GM21360 (cell line): ENCODE results near the gene TMEM250.

Experiments
- ATAC-seq: cut with Tn5 transposase; IDR thresholded peaks from one replicate; pipeline ENCODE4 v1.9.1; 2021; ENCODE audit warnings: mild to moderate bottlenecking, moderate library complexity; ENCODE audit not compliant: unreplicated experiment

Gene TMEM250

DNA sequence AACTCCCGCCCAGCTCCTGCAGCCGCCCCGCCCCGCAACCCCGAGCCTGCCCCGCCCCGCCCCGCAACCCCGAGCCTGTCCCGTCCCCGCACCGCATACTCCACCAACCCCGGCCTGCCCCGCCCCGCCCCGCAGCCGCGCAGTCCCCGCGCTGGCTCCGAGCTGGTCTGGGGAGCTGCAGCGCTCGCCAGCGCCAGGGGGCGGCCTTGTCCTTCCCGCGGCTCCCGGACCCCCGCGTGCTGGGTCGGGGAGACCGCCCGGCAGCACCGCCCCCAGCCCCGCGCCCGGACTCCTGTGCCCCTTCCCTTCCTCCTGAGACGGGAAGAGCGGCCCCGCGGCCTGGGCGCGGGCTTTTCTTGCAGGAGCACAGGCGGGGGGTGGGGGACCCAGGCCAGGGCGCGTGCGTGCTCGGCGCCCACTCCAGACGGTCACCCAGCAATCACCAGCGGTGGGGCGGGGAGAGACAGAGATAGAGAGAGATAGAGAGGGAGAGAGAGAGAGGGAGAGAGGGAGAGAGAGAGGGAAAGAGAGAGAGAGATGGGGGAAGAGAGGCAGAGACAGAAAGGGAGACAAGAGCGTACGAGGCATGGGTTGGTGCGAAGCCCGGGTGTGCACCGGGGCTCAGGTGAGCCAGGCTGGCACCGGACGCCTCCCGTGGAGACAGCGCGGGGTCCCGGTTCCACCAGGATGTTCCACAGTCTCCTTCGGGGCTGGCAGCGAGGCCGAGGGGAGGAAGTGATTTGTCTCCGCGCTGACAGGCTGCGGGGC is 14.7 kb upstream of the TMEM250 start:
- no peak for ATAC-seq

DNA sequence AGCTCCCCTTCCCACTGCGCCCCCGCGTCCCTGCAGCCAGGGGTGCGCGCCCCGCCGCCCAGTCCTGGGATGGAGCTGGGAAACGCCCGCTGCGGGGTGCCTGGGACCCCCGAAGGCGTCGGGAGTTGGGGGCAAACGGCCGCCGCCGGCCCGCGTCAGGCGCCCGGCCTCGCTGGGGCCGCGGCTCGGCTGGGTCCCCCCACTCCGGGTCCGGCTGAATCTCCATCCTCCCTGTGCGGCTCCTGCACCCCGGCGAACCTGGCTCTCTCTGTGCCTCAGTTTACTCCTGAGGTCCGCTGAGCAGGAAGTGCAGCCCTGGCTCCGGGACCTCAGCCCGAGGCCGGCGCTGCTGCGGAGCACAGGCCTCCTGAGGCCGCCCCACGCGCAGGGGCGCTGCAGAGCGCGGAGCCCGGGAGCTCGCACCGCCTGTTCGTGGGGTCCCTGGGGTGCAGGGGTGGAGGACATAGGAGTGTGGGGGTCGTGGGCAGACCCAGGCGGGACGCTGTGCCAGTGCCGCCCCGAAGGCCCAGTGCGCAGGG is 13.9 kb upstream of the TMEM250 start:
- no peak for ATAC-seq

DNA sequence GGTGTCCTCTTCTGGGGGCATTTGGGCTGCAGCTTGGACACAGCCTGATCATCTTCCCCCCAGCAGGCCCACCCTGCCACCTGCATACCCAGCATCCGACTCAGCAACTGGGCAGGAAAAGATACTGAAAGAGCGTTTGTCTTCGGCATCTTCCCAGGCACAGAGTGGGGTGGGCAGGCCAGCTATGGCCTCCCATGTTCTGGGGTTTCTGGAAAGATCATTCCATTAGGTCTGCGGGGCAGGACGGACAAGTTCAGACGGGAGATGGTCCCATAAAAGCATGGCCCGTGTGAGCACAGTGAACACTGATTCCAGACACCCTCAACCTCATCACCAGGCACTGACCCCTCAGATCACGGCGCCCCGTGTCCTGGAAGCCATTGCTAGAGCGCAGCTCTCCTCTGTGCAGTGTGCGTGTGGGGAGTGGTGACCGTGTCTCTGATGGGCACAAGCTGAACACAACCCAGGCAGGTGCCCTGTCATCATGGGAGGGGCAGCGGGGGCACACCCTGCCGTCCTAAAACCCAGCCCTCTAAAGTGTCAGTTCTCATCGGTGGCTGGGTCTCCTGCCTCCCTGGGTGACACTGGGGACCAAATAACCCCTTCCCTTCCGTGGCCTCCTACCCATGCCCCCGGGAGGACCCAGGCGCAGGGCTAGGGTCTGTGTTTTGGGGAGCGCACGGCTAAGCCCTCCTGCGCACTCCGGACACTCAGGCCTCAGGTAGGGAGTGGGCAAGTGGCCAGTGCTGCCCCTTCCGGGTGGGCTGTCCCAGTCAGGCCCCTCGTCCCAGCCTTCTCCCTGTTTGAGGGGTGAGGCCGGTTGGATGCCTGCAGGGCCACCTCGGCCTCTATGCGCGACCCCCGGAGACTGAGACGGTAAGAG is 13.2 kb upstream of the TMEM250 start:
- no peak for ATAC-seq

DNA sequence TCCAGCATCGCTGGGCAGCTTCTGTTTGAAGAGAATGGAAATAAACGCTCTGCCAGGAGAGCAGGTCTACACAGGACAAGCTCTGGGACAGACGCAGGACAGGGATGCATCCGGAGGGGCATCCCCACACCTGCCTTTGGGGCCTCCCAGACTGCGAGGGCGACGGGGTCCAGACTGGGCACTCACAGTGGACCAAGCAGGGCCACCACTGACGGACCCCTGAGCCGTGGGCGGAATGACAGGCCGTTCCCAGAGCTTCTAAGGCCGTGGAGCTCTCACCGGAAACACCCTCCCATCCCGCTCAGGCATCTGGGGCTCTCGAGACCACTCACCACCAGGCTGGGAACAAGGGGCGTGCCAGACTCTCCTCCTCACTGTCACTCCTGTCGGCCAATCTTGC is 10.5 kb upstream of the TMEM250 start:
- ATAC-seq = no peak

DNA sequence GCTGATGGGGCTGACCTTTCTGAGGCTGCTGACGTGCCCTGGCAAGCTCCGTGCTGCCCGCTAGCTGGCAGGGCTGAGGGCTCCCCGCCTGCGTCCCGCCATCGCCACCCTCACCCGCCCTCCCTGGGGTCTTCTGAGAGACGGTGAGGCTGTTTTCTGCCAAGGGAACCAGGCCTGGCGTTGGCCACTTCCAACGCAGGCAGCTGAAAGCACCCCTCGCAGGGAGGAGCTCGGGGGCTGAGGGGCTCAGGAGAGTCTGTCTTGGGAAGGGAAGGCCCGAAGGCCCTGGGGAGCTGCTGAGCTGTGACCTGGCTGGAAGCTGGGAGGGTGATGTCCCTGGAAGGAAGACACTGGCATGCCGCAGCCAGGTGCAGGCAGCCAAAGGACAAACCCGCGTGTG is 9.8 kb upstream of the TMEM250 start:
- no peak for ATAC-seq

DNA sequence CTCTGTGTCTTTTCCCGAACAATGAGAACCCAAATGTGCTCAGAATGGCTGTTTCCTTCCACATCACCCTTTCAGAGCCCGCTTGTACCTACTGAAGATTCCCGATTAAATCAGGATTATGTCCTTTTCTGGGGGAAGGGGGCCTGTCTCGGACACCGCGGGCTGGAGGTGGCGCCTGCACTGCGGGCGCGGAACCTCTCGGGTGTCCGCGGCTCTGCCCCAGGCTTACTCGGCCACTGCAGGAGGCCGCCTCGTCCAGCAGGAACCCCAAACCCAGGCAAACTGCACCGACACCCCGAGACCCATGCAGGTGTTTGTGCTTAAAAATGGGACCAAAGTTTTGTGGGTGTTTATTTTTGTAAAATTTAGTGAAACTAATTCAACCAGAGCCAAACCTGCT is 8.6 kb upstream of the TMEM250 start:
- ATAC-seq = no peak

DNA sequence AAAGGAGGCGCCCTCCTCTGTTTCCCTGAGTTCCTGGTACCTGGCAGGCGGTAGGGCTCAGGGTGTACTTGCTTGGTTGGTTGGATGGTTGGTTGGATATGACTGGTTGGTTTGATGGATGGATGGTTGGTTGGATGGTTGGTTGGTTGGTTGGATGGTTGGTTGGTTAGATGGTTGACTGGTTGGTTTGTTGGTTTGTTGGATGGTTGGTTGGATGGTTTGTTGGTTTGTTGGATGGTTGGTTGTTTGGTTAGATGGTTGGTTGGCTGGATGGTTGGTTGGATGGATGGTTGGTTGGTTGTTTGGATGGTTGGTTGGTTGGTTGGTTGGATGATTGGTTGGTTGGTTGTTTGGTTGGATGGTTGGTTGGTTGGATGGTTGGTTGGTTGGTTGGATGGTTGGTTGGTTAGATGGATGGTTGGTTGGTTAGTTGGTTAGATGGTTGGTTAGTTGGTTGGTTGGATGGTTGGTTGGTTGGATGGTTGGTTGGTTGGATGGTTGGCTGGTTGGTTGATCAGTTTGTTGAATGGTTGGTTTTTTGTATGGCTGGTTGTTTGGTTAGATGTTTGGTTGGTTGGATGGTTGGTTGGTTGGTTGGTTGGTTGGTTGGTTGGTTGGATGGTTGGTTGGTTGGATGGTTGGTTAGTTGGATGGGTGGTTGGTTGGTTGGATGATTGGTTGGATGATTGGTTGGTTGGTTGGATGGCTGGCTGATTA is 6.5 kb upstream of the TMEM250 start:
- ATAC-seq = no peak

DNA sequence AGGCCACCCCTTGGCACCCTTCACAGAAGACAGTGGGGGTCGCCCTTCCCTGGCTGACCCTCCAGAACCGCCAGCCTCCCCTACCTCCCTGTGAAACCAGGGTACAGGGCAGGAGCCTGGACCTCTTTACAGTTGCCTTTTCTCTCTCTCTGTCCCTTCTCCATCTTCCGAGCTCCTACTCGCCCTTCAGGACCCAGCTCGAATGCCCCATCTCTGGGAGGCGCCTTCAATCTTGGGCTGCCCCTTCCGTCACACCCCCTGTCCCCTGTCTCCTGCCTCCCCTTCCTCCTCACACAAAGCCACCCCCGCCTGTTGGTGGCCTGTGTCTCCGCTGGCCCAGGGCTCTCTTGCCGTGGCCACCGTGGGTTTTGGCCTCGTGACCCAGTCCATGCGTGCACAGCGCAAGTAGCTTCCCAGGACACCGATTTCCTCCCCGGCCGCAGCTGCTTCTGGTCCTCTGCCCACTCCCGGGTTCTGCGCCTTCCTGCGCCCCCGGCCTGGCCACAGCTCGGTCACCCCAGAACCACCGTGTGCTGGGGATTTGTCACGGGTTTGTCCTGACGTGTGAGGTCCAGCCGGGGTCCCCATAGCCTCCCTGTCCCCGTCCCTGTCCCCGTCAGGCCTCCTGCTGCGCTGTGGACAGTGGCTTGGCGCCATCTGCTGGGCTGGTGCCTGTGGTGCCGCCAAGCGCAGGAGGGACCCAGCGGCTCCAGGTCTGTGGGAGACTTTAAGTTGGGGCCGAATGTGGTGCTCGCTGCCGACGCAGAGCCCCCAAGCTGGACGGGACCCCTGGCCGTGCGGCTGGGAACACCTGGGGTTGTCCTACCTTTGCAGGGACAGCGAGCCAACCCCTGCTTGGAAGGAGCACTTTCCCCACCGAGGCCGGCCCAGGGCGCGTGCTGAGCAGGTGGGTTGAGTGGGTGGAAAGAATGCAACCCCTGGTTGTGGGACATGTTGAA is 4.0 kb upstream of the TMEM250 start:
- no peak for ATAC-seq

DNA sequence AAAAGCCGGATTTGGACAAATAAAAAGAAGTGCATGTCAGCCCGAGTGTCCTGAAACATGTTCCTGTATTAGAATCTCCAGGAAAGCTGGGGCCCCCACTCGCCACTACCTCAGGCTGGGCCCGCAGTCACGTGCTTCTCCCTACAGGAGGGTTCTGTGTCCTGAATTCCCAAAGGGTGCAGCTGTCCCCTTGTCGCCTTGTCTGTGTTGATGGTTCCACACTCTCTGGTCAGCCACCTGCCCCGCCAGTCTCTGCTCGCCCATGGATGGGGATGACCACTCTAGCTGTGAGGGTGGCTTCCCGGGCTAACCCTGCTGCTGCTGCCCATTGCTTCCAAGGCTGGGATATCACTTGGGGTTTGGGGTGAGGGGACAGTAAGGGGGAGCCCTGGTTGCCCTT is 3.1 kb upstream of the TMEM250 start:
- ATAC-seq = no peak

DNA sequence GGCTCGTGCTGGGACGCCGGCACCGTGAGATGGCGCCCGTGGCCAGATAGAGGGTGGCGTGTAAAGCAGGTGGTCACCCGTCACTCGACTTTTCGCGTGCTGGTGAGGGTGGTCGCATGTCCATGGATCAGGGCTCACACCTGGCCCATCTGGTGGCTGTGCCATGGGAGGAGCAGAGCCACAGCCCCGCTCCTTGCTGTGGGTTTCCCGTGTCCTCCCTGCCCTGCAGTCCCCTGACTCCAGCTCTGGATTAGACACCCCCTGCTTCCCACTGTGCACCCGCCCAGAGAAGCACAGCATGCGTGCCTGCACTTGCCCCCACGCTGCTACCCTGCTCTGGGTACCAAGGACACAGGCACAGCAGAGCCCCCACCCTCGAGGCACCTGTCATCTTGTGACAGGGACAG is 1.8 kb upstream of the TMEM250 start:
- ATAC-seq = no peak

DNA sequence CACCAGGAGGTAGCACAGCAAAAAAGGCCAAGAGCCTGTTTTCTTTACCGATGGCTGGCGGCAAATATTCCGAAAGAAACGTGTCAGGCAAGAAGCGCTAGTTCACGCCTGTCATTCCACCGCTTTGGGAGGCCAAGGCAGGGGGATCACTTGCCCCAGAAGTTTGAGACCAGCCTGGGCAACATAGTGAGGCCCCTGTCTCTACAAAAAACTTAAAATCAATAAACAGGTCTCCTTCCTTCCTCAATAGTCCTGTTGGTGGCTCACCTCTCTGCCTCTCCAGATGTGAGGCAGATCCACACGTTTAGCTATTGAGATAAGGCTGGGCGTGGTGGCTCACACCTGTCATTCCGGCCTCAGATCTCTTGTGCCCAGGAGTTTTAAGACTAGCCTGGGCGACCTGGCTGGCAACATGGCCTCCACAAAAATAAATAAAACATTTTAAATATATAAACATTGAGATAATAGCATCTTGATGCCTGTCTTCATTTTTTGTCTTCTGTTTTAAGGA is 1.3 kb upstream of the TMEM250 start:
- no peak for ATAC-seq

DNA sequence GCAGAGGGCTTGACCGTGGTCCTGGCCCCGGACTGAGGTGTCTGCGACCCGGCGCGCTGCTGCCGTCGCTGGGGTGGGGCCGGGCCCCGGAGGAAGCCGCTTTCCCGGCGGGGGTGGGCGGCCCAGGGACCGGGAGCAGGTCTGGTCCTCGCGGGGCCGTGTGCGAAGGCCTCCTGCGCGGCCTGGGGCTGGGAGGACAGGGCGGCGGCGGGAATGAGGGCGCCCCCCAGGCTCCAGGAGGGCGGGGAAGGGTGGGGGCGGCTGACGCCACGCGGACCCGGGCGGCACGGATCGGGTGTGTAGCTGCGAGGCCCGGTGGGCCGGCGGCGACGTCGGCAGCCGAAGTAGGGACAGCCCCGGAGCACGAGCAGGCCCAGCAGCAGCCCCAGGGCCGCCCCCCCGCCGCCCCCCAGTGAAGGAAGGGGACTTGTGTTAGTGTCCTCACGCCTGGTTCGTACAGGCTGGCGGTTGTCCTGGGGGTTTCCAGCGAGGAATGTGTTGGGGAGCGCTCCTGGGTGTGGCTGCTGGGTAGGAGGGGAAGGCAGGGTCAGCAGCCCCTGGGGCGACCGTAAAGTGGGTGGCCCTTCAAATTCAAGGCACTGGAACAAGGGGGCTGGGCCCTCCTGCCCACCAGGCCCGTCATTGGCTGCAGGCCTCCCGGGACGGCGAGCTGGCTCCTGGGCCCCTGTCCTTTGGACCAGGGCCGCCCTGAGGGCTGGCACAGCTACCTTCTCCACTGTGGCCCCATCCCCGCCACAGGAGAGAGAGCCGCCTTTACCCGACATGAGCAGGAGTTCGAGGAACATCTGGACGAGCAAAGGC is 597 bp upstream of the TMEM250 start:
- peak; percentile 2 for ATAC-seq

DNA sequence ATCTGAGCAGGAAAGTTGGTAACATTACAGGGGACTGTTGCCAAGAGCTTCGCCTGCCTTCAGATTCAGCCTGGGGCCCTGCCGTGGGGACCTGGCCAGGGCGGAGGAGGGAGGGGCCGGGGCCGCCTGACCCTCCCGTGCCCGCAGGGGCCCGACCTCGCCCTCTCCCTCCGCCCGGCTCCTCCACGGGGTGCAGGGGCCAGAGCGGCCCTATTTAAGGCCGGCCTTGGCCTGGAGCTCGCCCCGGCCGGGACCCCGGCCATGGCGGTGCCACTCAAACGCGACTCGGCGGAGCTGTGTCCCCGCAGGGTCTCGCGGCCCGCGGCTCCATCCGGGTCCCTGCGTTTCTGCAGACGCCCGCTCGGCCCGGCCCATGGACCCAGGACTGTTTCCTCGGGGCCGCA is 757 bp downstream of the TMEM250 start:
- ATAC-seq = peak; percentile 3

DNA sequence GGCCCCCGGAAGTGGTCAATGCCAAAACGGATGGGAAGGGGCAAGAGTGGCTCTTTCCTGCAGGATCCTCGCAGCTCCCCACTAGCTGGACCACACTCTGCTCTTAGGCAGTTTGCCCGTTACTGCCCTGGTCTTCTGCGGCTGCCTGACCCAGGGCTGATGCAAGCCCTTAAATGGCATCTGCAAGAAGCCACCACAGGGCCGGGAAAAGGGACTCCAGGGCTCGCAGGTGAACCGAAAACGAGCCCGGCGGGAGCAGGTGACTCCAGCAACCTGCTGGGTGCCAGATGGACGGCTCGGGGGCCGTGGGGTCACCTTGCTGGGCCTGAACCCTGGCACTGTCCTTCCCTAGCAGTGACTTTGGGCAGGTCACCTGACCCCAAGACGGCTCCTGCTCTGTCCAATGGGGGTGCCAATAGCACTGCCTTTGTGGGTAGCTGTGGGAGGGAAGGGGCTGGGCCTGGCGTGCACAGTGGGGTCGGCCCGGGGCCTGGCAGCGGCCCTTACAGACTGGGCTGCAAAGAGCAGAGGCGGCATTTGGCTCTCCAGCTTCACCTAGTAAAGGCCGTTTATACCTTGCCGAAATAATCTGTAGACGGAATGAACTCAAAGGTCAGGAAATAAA is 1.3 kb downstream of the TMEM250 start:
- no peak for ATAC-seq

DNA sequence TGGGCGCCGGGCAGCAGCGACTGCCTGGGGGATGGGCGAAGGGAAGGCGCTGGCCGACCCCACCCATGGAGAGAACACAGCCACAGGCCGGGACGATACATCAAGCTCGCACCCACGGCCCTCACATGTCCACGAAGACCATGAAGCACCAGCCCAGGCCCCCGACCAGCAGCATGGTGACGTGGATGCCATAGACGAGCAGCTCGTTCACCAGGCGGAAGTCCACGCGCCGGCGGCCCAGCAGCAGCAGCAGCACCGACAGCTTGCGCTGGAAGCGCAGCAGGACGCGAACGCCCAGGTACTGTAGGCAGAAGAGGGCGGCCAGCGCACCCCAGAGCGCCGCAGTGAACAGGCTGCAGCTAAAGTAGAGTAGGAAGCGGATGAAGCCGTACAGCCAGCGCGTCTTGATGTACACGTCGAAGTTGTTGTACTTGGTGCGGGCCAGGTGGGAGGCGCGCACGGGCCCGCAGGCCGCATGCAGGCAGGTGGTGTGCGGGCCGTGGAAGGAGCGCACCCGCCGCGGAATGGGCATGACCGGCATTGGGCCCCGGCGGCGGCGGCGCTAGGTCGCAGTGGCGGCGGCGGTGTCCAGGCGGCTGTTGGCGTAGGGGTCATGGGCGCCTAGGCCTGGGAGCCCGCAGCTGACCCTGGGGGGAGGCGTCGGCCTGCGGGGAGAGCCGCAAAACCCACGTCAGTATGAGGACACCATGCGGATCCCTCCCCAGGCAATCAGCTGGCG is 2.1 kb downstream of the TMEM250 start:
- no peak for ATAC-seq

DNA sequence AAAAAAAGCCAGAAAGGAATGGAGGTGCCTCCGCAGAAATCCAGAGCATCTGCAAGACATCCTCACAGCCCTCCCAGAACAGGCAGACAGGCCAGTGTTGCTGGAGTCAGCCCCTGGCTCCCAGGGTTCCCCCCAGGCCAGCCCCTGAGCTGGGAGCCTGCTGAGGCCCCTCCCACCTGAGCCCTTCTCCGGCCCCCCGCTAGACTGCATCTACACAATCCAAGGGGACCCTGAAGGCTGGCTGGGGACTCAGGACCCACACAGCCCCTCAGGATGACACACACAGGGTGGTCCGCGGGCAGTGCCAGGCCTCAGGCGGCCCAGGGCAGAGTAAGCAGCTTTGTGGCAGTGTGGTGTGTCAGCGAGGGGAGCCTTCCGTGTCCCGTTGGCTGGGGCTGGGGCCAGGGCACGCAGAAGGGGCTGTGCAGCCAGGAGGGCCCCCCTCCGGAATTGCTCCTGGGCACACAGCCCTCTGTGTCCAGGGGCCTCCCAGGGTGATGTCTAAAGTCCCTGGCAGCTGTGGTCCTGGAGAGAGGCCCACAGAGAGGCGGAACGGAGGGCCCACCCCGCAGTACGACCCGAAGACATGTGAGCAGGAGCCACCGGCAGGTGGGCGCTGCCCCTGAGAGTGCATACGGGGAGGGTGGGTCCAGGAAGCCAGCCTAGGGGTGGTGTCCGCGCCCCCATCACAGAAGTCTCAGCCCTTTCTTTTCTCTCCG is 2.9 kb downstream of the TMEM250 start:
- ATAC-seq = no peak

DNA sequence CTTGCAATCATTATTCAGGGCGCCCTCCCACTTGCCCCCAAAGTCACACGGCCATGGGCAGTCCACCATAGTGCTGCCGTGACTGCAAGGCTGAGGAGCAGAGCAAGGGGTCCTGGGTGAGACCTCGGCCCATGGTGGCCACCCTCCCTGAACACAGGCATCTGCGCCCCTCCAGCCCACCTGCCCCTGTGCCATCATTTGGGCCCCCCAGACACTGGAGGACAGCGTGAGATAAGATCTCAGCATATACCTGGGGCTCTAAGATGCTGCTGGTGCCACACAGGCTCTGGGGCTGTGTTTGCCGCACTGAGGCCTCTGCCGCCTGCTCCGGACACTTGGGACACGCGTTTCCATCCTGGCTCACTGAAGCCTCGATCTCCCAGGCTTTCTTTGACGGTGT is 3.5 kb downstream of the TMEM250 start:
- ATAC-seq = no peak
